Omental fat pad (tissue), 4 donors: ENCODE measurements around the gene IGFBP3. TPM values are rescaled to one million over a fixed set of nuclear protein-coding genes. Genes with fewer than 3 reads are reported as not detected.

Experiments used
- ATAC-seq: fragments of 150-250 bp; one replicate; pipeline ENCODE4 v1.9.1; 2016; ENCODE audit warnings: mild to moderate bottlenecking, moderate library complexity; ENCODE audit not compliant: low FRiP score
- DNase-seq: peaks from one replicate; pipeline ENCODE4 v3.0.0-alpha.2; 2019; ENCODE audit warnings: low spot score
- total RNA-seq, 4 donors: library from RNA; depleted of rRNA; stranded (reverse); fragments of >200 nt; gene quantifications; one replicate each; pipeline ENCODE4 v1.1.0, GENCODE V29; 2016
- TF ChIP-seq, protein P1 (sequence below), 3 donors: fragments of 450-650 bp; IDR thresholded peaks; one replicate each; pipeline ENCODE4 v1.5.1; 2016 to 2017; ENCODE audit warnings: antibody characterized with exemption in 3 of 3, mild to moderate bottlenecking in 3 of 3, moderate library complexity in 2 of 3

IGFBP3 gene
- total RNA-seq, 4 donors from 2014 or later, result 616 to 884 (median 686) TPM

DNA sequence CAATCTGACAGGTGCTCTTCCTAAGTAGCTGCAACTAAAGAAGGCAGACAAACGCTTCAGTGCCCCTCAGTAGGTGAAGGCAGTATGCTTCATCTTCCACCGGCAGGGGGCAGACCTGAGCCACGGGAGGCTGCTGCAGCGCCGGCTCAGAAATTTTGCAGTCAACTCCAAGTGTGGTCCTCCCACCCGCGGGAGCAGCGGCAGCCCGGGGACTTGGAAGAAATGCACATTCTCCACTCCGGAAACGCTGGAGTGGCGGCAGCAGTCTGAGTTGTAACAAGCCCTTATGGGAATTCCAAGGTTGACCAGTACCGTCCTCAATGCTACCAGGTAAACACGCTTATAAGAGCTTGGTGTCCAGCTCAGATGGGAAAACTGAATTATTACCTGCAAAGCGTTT lies 3.4 kb downstream of the IGFBP3 start:
- ATAC-seq, result no peak
- peak; percentile 80 for DNase-seq
- TF ChIP-seq, protein P1, sequence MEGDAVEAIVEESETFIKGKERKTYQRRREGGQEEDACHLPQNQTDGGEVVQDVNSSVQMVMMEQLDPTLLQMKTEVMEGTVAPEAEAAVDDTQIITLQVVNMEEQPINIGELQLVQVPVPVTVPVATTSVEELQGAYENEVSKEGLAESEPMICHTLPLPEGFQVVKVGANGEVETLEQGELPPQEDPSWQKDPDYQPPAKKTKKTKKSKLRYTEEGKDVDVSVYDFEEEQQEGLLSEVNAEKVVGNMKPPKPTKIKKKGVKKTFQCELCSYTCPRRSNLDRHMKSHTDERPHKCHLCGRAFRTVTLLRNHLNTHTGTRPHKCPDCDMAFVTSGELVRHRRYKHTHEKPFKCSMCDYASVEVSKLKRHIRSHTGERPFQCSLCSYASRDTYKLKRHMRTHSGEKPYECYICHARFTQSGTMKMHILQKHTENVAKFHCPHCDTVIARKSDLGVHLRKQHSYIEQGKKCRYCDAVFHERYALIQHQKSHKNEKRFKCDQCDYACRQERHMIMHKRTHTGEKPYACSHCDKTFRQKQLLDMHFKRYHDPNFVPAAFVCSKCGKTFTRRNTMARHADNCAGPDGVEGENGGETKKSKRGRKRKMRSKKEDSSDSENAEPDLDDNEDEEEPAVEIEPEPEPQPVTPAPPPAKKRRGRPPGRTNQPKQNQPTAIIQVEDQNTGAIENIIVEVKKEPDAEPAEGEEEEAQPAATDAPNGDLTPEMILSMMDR (IDR thresholded peaks at IDR 0.05), result peak in 2 of 3 donors; percentile 54 to 90

DNA sequence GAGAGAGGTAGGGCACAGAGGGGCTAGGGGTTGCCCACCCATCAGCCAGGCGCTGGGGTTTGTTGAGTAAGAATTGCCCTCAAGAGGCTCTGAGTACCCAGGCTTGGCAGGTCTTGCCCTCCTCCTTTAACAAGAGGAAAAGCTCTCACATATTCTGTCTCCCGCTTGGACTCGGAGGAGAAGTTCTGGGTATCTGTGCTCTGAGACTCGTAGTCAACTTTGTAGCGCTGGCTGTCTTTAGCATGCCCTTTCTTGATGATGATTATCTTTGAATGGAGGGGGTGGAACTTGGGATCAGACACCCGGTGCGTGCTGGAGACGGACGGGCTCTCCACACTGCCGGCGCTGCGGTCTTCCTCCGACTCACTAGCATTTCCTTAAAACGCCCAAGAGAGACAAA lies 4.0 kb downstream of the IGFBP3 start:
- DNase-seq (no peak), ATAC-seq (no peak)
- TF ChIP-seq, protein P1 (IDR thresholded peaks at IDR 0.05), result no peak

DNA sequence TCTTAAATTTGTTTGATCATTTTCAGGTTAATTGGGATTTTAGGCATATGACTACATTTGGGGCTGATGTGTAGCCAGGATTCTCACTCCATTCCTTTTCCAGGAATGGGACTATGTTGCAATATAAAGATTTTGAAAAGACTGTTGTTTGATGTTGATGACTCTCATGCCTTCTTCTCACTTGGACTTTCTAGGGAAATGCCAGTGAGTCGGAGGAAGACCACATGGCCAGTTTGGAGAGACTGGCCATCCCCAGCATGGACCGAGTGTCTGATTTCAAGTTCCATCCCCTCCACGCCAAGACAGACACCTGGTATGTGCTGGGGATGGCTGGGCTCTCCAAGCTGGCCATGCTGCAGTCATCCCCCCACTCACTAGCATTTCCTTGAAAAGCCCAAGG lies 5.5 kb downstream of the IGFBP3 start:
- ATAC-seq (no peak), DNase-seq (no peak)
- TF ChIP-seq, protein P1 (IDR thresholded peaks at IDR 0.05), result no peak

DNA sequence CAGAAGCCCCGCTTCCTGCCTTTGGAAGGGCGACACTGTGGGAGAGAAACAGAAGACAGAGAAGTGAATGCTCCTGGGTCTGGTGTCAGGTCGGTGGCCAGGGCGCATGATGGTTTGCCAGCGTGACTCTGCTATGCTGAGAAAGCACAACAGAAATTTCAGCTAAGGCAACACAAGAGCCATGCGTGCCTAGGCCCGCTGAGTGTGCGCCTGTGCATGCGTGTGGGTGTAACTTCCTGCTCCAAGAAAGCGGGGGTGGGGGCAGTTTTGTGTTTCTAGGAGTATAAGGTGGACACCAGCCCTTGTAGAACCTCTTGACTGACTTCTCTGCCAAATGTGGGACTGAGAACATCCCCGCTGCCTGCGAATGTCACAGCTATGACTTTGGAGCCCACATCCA lies 6.2 kb downstream of the IGFBP3 start:
- ATAC-seq, result no peak
- TF ChIP-seq, protein P1 (IDR thresholded peaks at IDR 0.05), result no peak
- DNase-seq, result no peak

DNA sequence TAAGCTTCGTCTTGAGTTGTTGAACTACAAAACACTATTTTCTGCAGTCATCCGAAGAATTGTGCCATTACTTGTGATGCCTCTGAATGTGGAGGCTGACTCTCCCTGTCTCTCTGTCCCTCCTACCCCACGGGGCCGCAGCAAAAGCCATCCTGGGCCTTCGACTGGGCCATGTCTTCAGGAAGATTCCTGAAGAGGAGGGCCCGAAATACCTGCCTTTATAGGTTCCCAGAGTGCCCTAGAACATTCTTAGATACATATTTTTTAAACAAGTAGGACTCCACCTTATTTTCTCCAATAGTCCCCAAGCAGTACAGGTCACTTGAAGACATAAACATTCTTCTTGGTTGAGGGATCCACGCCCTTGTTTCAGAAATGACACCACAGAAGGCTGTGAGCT lies 8.1 kb downstream of the IGFBP3 start:
- TF ChIP-seq, protein P1 (IDR thresholded peaks at IDR 0.05), result no peak
- no peak for ATAC-seq
- no peak for DNase-seq

DNA sequence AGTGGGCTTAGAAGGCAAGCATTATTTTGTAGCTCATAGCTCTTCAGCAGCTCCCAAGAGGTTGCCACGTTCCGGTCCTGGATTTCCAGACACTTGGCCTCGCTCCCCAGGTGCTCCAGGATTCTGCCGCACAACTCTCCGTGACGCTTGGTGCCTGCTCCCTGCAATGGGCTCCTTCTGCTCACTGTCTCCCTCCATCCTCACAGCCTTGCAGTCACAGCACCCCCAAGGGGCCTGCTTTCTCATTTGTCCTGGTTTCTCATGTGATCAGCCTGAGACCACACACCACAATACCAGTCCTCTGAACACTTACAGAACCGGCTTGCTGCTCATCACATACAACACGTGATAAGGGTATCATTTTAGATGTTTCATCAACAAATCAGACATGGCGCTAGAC lies 9.8 kb downstream of the IGFBP3 start:
- ATAC-seq, result no peak
- DNase-seq, result no peak
- TF ChIP-seq, protein P1 (IDR thresholded peaks at IDR 0.05), result no peak

DNA sequence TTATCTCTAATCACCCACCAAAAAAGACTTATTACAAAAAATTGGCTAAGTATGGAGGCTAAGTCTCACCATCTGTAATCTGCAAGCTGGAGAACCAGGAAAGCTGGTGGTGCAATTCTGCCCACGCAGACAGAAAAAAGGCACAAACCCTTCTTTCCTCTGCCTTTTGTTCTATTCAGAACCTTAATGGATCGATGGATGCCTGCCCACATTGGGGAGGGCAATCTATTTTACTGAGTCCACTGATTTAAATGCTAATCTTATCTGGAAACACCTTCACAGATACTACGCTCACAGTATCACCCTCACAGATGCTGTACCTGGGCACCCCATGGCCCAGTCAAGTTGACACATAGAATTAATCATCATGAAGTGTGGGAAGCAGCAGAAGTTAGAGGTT lies 10.2 kb downstream of the IGFBP3 start:
- DNase-seq (no peak), ATAC-seq (no peak)
- TF ChIP-seq, protein P1 (IDR thresholded peaks at IDR 0.05), result no peak
